Endodermal cell (in vitro differentiated cells): ENCODE measurements around the gene RAPH1. TPM values are rescaled to one million over a fixed set of nuclear protein-coding genes. Genes with fewer than 3 reads are reported as not detected.

Experiments used
- DNase-seq: peaks from one replicate; pipeline ENCODE4 v3.0.0-alpha.2; 2017
- H3K27ac ChIP-seq: 2 replicates; pipeline ENCODE4 v1.5.1; 2013; ENCODE audit warnings: mild to moderate bottlenecking, low read depth, low read length, moderate library complexity
- H3K27me3 ChIP-seq: 2 replicates; pipeline ENCODE4 v1.6.1; 2013; ENCODE audit warnings: mild to moderate bottlenecking, low read length, moderate library complexity; ENCODE audit not compliant: insufficient read depth, control insufficient read depth, poor library complexity, severe bottlenecking
- H3K36me3 ChIP-seq: 2 replicates; pipeline ENCODE4 v1.7.0; 2013; ENCODE audit warnings: mild to moderate bottlenecking, low read length, moderate library complexity; ENCODE audit not compliant: control insufficient read depth, insufficient read depth
- H3K4me1 ChIP-seq: one replicate; pipeline ENCODE4 v1.7.0; 2013; ENCODE audit warnings: low read length; ENCODE audit not compliant: control insufficient read depth, insufficient read depth
- H3K4me3 ChIP-seq: 2 replicates; pipeline ENCODE4 v1.5.1; 2013; ENCODE audit warnings: mild to moderate bottlenecking, low read length, moderate library complexity
- H3K9ac ChIP-seq: 2 replicates; pipeline ENCODE4 v1.6.1; 2013; ENCODE audit warnings: mild to moderate bottlenecking, low read length, moderate library complexity; ENCODE audit not compliant: poor library complexity, severe bottlenecking; ENCODE audit errors: extremely low read depth
- H3K9me3 ChIP-seq: 2 replicates; pipeline ENCODE4 v1.6.1; 2013; ENCODE audit warnings: mild to moderate bottlenecking, low read length, moderate library complexity; ENCODE audit not compliant: control insufficient read depth
- H3K27ac Mint-ChIP-seq: 2 replicates; pipeline ENCODE4 v1.8.0; 2020; ENCODE audit warnings: mixed read lengths
- H3K27me3 Mint-ChIP-seq: 2 replicates; pipeline ENCODE4 v1.8.0; 2021; ENCODE audit warnings: mild to moderate bottlenecking, mixed read lengths; ENCODE audit not compliant: insufficient read depth
- H3K36me3 Mint-ChIP-seq: 2 replicates; pipeline ENCODE4 v1.8.0; 2020; ENCODE audit warnings: low read depth, mixed read lengths
- H3K4me1 Mint-ChIP-seq: 2 replicates; pipeline ENCODE4 v1.8.0; 2020; ENCODE audit warnings: mixed read lengths
- H3K4me3 Mint-ChIP-seq: 2 replicates; pipeline ENCODE4 v1.8.0; 2020; ENCODE audit warnings: mild to moderate bottlenecking, moderate library complexity, mixed read lengths
- H3K9me3 Mint-ChIP-seq: 2 replicates; pipeline ENCODE4 v1.8.0; 2020; ENCODE audit warnings: mild to moderate bottlenecking, mixed read lengths
- WGBS, 2 experiments: methylation state at CpG; one replicate each; pipeline versions ENCODE4 v1.1.5 to v1.1.7; 2013; ENCODE audit warnings: missing lambda C conversion rate in 2 of 2, mixed read lengths in 1 of 2; ENCODE audit not compliant: insufficient coverage in 1 of 2, insufficient read length in 1 of 2; 5-methylcytosine and 5-hydroxymethylcytosine counted together
- total RNA-seq, 2 donors: library from RNA; stranded (reverse); fragmentation: NEBNext Ultra II Directional in 1 of 2; extraction: Animal tissue kit (Norgen Biotek cat#: 25700) in 1 of 2; gene quantifications; 2 replicates in 1 of 2; 3 replicates in 1 of 2; pipeline ENCODE4 v1.2.1, GENCODE V29; 2021
- TF ChIP-seq, protein P1 (sequence below): fragments of 200-600 bp; sonication (generic); conservative IDR thresholded peaks from 2 replicates; pipeline ENCODE4 v1.5.0; 2021; ENCODE audit warnings: antibody characterized with exemption, mild to moderate bottlenecking

The RAPH1 gene
- total RNA-seq, 2 donors from 2014 or later = 23.5 to 24.6 TPM

DNA sequence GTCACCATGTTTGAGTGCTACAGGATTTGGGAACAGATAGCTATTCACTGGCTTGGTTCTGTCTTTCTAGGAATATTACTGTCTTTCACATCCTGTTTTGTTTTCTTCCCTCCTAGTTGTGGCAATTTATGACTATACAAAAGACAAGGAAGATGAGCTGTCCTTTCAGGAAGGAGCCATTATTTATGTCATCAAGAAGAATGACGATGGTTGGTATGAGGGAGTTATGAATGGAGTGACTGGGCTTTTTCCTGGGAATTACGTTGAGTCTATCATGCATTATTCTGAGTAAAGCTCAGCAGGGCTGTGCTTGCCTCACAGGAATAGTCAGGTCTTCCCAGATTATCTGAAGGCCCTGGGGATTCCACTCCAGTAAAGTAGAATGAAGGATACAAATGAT, 108.0 kb downstream of the RAPH1 start:
- H3K4me3 ChIP-seq = no peak overlapping the region
- no peak overlapping the region for H3K27ac ChIP-seq
- peaks cover 56% of the 10 kb centered on the region for H3K36me3 Mint-ChIP-seq
- peaks cover 2% of the 10 kb centered on the region for H3K4me1 Mint-ChIP-seq
- TF ChIP-seq, protein P1, sequence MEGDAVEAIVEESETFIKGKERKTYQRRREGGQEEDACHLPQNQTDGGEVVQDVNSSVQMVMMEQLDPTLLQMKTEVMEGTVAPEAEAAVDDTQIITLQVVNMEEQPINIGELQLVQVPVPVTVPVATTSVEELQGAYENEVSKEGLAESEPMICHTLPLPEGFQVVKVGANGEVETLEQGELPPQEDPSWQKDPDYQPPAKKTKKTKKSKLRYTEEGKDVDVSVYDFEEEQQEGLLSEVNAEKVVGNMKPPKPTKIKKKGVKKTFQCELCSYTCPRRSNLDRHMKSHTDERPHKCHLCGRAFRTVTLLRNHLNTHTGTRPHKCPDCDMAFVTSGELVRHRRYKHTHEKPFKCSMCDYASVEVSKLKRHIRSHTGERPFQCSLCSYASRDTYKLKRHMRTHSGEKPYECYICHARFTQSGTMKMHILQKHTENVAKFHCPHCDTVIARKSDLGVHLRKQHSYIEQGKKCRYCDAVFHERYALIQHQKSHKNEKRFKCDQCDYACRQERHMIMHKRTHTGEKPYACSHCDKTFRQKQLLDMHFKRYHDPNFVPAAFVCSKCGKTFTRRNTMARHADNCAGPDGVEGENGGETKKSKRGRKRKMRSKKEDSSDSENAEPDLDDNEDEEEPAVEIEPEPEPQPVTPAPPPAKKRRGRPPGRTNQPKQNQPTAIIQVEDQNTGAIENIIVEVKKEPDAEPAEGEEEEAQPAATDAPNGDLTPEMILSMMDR = no peak
- no peak for DNase-seq
- peaks cover 66% of the 10 kb centered on the region for H3K36me3 ChIP-seq
- H3K4me1 ChIP-seq = no peaks in the 10 kb centered on the region
- no peak overlapping the region for H3K4me3 Mint-ChIP-seq
- no peaks in the 10 kb centered on the region for H3K27me3 Mint-ChIP-seq
- H3K9ac ChIP-seq = no peak overlapping the region
- no peaks in the 10 kb centered on the region for H3K27me3 ChIP-seq
- H3K27ac Mint-ChIP-seq = no peak overlapping the region
- 97 to 100% methylated on average over 1 to 2 of the region's 2 CpGs for WGBS, 2 experiments
- no peaks in the 10 kb centered on the region for H3K9me3 ChIP-seq
- no peaks in the 10 kb centered on the region for H3K9me3 Mint-ChIP-seq

DNA sequence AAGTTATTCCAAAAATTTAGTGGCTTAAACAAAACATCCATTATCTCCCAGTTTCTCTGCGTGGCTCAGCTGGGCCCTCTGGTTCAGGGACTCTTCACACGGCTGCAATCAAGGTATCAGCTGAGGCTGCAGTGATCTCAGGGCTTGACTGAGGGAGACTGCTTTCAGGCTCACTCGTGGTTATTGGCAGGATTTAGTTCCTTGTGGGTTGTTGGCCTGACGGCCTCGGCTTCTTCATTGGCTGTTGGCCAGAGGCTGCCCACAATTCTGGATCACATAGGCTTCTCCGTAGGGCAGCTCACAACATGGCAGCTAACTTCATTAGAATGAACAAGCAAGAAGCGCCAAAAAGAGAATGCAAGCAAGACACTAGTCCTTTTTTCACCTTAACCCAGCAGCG, 116.8 kb downstream of the RAPH1 start:
- H3K27ac ChIP-seq = no peak overlapping the region
- no peaks in the 10 kb centered on the region for H3K9me3 Mint-ChIP-seq
- H3K36me3 ChIP-seq = peaks cover 64% of the 10 kb centered on the region
- WGBS, 2 experiments = 92 to 96% methylated on average over 4 to 8 of the region's 8 CpGs
- no peak overlapping the region for H3K9ac ChIP-seq
- H3K27me3 ChIP-seq = no peaks in the 10 kb centered on the region
- H3K27me3 Mint-ChIP-seq = no peaks in the 10 kb centered on the region
- H3K4me1 Mint-ChIP-seq = no peaks in the 10 kb centered on the region
- no peak overlapping the region for H3K4me3 Mint-ChIP-seq
- H3K36me3 Mint-ChIP-seq = peaks cover 70% of the 10 kb centered on the region
- no peaks in the 10 kb centered on the region for H3K9me3 ChIP-seq
- no peak overlapping the region for H3K4me3 ChIP-seq
- no peak for DNase-seq
- no peak overlapping the region for H3K27ac Mint-ChIP-seq
- H3K4me1 ChIP-seq = no peaks in the 10 kb centered on the region
- TF ChIP-seq, protein P1 = no peak

DNA sequence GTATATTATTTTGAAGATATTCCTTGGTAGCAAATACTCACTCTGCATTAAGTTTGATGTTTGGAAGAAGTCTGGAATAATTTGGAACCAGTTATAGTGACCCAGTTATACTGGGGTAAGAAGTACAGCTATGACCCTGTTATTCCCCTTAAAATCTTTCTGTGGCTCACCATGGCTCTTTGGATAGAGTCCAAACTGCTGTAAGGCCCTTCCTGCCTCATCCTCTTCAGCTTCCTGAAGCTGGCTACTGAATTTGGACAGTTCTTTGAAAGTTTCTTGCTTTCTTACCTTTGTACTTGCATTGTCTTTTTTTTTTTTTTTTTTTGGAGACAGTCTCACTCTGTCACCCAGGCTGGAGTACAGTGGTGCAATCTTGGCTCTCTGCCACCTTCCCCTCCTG, 121.3 kb downstream of the RAPH1 start:
- Histone ChIP-seq H3K27me3 (no peaks in the 10 kb centered on the region), H3K4me1 (no peaks in the 10 kb centered on the region), H3K9ac (no peak overlapping the region), H3K4me3 (no peak overlapping the region), H3K36me3 (peaks cover 61% of the 10 kb centered on the region), H3K9me3 (no peaks in the 10 kb centered on the region), H3K27ac (no peak overlapping the region)
- no peaks in the 10 kb centered on the region for H3K27me3 Mint-ChIP-seq
- H3K36me3 Mint-ChIP-seq = peaks cover 58% of the 10 kb centered on the region
- TF ChIP-seq, protein P1 = no peak
- no peak overlapping the region for H3K4me3 Mint-ChIP-seq
- no peak overlapping the region for H3K27ac Mint-ChIP-seq
- H3K9me3 Mint-ChIP-seq = no peaks in the 10 kb centered on the region
- DNase-seq = no peak
- no peaks in the 10 kb centered on the region for H3K4me1 Mint-ChIP-seq
